ENCODE results near the gene SV2B.
A peak's percentile ranks its signal among the peaks of the same experiment; 100 is the strongest.

The SV2B gene

DNA sequence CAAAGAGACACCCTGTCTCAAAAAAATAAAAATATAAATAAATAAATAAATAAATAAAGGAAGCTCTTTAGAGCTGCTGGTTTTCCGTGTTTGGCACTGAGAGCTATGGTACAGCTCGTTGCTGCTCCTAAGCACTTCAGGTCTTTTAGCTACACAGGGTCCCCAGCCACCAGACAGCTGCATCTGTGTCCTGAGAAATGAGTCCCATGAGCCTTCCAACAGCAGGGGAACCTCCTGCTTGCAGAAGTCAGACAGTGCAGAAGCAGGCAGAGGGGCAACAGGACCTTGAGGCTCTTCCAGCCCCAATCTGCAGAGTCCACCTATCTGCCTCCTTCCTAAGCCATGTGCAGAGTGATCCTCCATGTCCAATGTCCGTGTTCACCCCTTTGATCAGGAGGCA is 159.0 kb downstream of the SV2B start:
- no peak for FAIRE-seq

DNA sequence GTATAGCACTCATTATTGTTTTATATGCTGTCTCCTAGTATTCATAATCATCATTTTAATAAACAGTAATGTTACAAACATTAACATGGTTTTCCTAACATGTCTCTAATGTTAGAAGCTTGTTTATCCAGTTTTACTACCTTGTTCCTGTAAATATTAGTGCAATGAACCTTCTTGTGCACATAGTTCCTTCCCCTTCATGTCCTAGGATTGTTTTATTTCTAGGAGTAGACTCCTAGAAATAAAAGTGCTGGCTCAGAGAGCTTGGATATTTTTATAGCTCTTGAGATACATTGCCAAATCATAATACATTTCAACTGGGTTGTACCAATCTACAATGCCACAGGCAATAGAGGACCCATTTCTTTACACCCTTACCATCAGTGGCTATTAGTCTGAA is 161.3 kb downstream of the SV2B start:
- no peak for DNase-seq (ENCODE audit: insufficient read length, low spot score)
- FAIRE-seq, result no peak

More for the DNA sequence above, 159.0 kb downstream of the SV2B start:
- no peak for DNase-seq (ENCODE audit: insufficient read length, low spot score)

DNA sequence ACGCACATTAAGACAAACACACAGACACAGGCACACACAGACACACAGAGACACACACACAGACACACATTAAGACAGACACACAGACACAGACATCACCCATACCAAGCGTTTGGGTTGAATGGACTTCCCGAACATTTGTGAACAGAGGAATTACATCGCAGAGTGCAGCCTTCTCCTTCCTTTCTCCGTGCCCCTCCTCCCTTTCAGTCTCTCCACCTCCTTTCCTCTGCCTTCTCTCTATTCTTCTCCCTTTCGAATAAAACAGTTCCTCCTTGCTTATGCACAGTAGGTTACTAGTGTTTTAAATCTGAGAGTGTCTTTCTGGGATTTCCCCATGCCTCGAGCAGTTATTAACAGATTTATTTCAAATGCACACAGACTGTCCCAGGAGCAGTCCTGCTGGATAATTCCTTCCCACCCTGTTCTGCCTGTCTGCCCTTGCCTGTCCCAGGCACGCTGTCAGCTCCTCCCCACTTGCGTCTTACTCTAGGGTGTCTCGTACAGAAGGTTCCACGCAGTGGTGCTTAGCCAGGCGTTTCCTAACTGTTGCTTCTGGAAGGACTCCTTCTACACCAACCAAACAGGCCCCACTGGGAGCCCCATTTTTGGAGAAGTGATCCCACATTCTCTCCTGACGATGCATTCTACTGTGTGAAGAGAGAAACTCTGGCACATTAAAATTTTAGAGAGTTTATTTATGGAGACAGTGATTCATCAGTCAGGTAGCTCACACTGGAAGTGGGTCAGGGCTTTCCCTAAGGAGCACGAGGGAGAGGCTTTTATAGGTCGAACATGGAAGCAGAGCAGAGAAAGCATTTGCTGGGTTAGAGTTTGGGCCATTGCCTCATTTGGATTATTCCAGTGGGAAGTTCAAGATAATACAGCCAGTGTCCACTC is 163.8 kb downstream of the SV2B start:
- DNase-seq (ENCODE audit: insufficient read length, low spot score) (no peak), FAIRE-seq (no peak)

DNA sequence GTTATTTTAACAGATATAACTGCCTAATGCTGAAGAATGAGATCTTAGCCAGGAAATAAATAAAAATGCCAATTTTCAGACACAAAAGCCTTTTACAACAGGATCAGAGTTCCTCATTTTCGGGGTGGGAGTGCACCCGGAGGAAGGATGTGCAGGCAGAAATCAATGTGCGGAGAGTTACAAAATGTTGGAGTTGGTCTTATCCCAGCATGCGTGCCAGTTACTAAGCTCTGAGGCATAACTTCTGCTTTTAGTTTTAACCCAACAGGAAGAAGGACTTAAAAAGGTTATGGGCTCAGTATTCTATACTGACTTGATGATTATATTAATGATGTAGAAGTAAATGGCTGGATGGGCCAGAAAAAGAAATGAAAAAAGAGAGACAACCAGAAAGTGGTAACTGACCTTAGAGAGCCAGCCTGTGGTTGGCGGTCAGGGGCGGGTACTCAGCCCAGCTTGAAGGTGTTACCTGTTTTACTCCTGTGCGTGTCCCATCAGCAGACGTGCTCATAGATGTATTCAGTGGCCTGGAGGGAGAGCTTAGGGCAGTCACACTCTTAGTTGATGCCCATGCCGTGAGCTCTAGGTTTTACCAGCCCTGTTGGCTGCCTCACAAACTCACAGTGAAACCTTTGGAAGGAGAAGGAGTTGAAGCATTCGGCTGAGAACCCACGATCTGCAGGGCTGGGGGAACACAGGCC is 164.7 kb downstream of the SV2B start:
- no peak for DNase-seq (ENCODE audit: insufficient read length, low spot score)
- FAIRE-seq, result no peak

DNA sequence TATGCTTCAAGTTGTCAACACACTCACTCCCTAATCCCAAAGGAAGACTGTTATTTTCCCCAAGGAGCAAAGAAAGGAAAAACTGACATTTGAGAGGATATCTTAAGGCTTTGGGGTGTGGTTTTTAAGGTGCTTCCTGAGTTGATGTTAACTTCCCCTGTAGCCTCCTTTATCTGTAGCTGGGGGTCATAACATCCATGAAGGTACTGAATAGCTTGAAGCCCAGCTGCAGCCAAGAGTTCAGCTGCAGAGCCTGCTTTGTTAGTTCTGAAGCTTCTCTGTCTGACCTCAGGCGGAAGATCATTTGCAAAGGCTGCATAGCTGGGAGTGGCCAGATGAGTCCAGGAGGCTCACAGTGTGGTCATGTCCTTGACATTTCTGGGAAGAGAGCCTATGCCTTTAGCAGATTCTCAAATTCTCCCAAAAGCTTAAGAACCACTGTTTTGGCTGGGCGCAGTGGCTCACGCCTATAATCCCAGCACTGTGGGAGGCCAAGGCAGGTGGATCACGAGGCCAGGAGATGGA is 165.4 kb downstream of the SV2B start:
- FAIRE-seq, result no peak
- DNase-seq (ENCODE audit: insufficient read length, low spot score), result no peak

DNA sequence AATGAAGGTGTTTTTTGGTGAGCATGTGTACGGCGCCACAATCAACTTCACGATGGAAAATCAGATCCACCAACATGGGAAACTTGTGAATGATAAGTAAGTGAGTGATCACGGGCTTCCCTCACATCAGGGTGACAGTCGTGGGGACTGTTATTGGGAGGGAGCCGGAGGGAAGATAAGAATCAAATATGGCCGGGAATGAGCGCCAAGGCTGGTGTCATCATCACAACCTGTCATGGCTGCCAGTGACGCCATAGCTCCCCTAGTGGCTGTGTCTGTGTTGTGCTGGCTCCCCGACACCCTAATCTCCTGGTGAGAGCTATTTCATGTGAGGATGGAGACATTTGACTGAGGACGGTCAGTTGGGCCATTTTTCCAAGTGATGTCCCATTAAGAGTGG is 168.5 kb downstream of the SV2B start:
- FAIRE-seq (no peak), DNase-seq (ENCODE audit: insufficient read length, low spot score) (no peak)

DNA sequence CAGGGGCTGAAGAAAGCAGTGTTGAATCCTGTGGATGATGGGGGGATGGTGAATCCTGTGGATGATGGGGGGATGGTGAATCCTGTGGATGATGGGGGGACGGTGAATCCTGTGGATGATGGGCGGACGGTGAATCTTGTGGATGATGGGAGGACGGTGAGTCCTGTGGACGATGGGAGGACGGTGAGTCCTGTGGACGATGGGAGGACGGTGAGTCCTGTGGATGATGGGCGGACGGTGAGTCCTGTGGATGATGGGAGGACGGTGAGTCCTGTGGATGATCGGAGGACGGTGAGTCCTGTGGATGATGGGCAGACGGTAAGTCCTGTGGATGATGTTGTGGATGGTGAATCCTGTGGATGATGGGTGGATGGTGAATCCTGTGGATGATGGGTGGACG is 170.7 kb downstream of the SV2B start:
- DNase-seq (ENCODE audit: insufficient read length, low spot score) (no peak), FAIRE-seq (no peak)

DNA sequence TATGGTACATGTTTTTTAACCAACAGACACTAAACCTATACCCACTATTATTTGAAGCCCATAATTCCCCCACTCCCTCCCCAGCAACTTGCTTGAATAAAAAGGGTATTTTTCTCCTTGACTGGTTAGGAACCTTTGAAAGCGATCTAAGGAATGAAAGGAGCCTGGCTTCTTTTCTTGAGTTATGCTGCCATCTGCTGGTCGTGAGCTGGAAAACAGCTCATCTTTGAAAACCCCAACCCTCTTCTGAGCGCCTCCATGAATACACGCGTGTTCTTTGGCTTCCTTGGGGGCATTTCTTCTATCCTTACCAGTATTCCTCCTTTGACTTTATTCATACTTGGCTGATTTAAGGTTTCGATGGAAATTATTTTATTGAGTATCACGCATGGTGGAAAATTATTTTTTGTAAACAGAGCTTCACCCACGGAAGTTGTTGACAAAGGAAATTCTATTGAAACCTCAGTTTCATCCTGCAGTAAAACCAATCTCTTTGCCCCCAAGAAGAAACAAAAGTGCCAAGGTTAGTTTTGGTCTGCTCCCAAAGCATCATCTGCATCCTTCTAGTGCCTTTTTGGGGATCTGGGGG is 171.6 kb downstream of the SV2B start:
- FAIRE-seq, result no peak
- peak; percentile 54 for DNase-seq (ENCODE audit: insufficient read length, low spot score)

DNA sequence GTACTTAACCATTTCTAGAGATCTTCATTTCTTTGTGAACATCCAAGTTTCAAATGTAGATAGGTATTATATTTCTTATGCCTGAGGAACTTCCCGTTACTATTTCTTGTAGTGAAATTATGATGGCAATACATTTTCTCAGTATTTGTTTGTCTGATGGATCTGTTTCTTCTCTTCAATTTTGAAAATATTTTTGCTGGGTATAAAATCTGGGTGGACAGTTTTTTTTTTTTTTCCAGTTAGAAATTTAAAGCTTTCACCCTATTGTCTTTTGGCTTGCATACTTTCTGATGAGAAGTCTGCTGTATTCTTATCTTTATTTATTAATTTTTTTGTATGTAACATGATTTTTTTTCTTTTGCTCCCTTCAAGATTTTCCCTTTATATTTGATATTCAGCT is 175.8 kb downstream of the SV2B start:
- FAIRE-seq, result no peak
- no peak for DNase-seq (ENCODE audit: insufficient read length, low spot score)

DNA sequence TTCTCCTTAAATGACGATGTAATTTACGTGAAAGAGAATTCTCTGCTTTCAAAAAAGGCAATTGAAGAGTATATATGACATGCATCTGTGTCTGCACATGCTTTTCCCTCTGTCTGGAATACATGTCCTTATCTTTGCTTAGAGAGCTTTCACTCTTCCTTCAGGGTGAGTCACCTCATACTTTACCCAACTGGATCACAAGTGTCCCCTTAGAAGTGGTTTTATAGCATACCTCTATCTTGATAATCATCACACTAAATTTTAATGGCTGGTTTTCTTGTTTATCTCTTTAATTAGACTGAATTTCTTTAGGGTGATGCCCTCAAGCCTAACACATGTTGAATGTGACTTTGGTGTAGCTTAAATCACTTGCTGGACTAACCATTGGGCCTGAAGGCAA is 178.9 kb downstream of the SV2B start:
- FAIRE-seq (no peak), DNase-seq (ENCODE audit: insufficient read length, low spot score) (no peak)

DNA sequence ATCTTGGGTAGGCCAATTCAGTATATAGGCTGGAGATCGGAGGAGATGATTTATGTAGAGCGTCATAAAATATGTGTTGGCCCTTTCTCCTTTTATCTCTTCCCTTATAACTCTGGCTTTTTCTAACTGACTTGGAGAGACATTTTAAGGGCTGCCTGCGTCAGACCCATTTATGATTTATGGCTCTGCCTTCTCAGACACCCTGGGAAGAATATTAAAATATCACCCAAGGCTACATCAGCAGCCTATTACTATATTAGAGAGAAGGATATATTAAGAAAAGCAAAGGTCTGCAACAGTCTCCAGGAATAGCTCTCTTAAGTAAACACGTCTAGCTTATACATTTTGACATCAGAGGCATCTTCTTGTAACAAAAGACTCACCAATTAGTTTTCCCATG is 179.4 kb downstream of the SV2B start:
- FAIRE-seq (no peak), DNase-seq (ENCODE audit: insufficient read length, low spot score) (no peak)

DNA sequence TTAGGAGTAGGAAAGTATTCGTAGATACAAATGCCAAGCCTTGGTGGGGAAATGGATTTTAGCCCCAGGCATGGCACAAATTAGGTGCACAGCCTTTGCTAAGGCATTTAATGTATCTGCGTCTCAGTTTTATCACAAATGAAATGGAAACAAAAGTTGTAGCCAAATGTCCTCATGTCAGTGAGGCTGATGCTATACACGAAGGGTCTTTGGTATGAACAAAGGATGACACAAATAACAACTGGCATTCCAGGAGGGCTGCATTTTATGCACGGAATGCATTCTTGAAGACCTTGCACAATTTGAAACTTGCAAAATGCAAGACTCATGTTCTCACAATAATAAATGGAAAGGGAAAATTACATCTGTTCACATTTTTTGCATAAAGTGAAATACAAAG is 181.9 kb downstream of the SV2B start:
- FAIRE-seq (no peak), DNase-seq (ENCODE audit: insufficient read length, low spot score) (no peak)

DNA sequence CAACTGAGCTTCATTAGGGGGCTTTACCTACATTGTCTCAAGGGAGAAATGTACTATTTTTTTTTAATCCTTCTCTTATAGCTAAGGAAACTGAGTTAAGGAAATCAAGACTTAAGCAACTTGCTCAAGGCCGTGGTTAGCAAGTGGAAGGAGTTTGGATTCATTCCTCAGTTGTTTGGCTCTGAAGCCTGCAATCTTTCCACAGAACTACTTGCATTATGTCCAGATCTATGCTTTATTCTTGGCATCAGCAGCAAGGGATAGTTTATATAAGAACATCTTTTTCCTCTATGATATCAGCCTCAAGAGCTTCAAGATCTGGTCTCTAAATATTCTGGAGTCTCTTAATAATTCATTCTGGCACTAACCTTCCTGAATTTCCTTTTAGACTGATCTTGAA is 182.4 kb downstream of the SV2B start:
- DNase-seq (ENCODE audit: insufficient read length, low spot score) (no peak), FAIRE-seq (no peak)

DNA sequence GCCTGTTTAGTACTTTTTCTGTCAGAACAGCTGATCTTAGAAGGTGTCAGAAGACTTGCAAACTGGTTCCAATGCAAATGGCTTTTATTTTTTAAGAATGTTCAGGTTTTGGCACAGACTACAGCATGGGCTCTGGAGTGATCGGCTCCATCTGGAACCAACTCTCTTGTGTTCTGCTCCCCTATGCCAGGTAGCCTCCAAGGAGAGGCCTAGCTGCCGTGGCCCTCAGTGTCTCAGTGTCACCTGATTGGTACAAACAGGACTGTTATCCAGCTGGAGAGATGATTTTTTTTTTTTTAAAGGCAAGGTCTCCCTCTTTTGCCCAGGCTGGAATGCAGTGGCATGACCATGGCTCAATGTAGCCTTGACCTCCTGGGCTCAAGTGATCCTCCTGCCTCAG is 183.1 kb downstream of the SV2B start:
- FAIRE-seq (no peak), DNase-seq (ENCODE audit: insufficient read length, low spot score) (no peak)

DNA sequence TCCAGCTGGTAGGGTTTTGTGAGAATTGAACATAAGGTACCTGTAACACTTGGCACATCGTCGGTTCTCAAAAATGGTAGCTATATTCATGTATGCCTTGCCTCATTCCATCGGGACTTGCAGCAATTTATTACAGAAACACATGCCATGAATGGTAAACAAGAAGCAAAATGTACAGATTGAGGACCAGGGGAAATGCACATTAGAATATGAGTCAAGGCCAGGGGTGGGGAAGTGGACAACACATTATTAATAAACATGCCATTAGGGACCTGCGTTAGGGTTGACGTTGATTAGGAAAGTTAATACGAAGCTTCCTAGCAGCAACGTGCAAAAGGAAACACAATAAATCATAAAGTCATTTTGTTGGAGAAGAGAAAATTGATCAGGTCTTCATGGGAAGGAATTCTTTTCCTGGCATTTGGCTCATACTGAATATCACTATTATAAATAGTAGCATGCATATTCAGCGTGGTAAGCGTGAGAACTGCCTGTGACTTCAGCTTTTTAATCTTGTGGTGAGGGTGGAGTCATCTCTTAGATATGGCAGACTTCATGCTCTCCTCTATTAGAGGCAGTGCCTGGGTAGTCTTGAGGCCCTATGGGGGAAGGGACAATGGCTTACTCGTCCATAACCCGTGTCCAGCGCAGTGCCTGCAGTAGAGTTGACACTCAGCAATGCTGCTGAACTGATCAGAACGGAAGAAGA is 184.9 kb downstream of the SV2B start:
- no peak for DNase-seq (ENCODE audit: insufficient read length, low spot score)
- FAIRE-seq, result no peak

DNA sequence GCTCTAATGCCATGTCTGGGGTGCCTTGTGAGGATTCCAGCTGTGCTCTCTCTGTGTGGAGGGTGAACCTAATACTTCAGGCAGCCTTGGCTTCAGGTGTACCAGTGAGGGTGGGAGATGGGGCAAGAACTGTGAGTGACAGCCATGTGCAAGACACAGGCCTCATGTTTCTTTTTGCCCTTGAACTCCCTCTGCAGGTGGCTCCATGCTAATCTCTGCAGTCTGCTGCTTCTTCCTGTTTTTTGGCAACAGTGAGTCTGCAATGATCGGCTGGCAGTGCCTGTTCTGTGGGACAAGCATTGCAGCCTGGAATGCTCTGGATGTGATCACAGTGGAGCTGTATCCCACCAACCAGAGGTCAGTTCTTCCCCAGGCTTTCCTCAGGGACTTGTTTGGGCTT is 189.3 kb downstream of the SV2B start:
- no peak for DNase-seq (ENCODE audit: insufficient read length, low spot score)

DNA sequence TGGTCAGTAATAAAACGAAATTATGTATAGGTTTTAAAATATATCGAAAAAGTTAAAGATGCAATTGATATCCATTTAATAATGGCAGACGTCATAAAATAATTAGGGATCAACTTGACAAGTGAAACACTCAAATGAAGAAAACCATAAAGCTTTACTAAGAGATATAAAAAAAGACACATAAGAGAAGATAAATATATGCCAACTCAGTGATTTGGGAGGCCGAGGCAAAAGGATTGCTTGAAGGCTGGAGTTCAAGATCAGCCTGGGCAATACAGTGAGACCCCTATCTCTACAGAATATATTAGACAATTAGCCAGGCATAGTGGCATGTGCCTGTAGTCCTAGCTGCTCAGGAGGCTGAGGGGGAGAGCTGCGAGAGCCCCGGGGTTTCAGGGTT is 190.5 kb downstream of the SV2B start:
- FAIRE-seq (no peak), DNase-seq (ENCODE audit: insufficient read length, low spot score) (no peak)

More for the DNA sequence above, 189.3 kb downstream of the SV2B start:
- no peak for FAIRE-seq

DNA sequence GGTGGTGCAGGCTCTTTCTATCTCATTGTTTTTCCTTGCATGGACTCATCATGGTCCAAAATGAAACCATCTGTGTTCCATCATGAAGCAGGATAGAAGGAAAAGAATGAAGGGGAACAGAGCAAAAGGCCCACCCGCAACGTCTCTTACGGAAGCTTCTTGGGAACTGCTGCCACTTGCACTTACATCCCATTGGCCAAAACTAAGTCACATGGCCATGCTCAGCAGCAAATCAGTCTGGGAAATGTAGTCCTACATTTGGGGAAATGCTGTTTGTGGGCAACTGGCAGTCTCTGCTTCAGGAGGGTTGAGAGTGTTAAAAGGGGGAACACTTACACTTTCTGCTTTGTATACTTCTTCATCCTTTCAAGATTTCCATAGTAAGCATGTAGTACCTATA is 191.6 kb downstream of the SV2B start:
- no peak for FAIRE-seq
- no peak for DNase-seq (ENCODE audit: insufficient read length, low spot score)

DNA sequence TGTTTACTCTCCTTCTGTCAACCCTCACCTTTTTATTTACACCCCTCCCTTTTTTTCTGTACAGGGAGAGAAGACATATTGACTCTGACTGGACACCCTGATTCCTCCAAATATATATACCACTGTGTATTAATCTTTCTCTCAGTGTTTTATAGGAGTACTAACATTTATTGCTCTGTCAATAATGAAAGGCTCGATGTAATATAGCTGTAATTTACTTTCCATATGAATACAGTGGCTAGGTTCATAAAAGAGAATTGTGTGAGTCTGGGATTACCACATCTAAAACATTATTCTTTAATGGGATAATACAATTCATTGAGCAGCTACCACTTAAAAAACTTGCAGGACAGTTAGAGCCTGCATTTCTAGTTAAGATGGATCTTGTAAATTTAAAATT is 194.3 kb downstream of the SV2B start:
- DNase-seq (ENCODE audit: insufficient read length, low spot score), result no peak
- FAIRE-seq, result no peak

DNA sequence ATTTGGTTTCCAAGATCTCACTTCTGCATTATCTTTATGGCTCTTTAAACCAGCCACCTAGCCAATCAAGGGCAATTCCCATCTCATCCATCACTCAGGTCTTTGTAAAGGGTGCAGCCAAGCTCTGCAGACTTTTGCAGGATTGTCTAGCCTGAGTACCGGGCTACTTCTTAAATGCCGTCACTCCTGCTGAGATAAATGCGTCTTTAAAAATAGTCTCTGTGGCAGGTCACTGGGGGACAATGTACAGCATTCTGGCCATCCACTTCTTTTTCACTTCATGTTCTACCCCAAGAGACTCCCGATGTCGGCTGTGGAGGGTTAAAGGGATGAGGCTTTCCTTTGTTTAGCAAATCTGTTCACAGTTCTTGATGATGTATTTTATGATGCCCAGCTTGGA is 194.7 kb downstream of the SV2B start:
- no peak for FAIRE-seq
- DNase-seq (ENCODE audit: insufficient read length, low spot score), result no peak

DNA sequence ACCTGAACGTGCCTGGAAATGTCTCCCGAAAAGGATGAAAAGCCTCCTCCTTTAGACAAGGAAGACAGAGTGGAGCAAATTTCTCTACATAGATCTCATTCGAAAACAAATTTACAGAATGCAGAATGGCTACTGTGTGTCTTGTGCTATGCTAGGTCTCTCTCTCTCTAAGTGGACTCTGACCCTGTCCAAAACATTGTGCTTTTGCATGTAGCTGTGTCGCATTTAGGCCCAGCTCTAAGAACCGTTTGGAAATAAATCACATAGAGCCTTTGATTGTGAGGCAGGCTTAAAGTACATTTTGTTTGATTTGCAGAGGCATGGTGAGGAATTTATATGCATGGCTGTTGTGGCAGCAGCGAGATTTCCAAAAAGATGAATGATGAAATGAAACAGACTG is 198.0 kb downstream of the SV2B start:
- DNase-seq (ENCODE audit: insufficient read length, low spot score) (no peak), FAIRE-seq (no peak)

All from HTR-8/SVneo (cell line).